Activated CD4-positive, alpha-beta T cell treated with anti-CD3 and anti-CD28 coated beads for 36 hours (primary cell): Measurements from ENCODE around the gene ZNF710. TPM values are rescaled to one million over a fixed set of nuclear protein-coding genes. Genes with fewer than 3 reads are reported as not detected.
"Not testable (repeated sequence)": the region's sequence is repeated elsewhere in the genome, so short reads cannot be mapped to it uniquely, and the experiment has no call there.

Experiments
- ATAC-seq: fragments of 200-7000 bp; cut with Tn5 transposase; one replicate; pipeline ENCODE4 v1.10.0; 2021; ENCODE audit warnings: mild to moderate bottlenecking, moderate library complexity
- CTCF ChIA-PET: fragments of 350-600 bp; sonication (Branson Sonifier 250); formaldehyde crosslinking; loops from one replicate; lab custom pipeline; 2021; ENCODE audit warnings: antibody characterized with exemption; lab: Charles Lee
- POLR2A ChIA-PET: fragments of 350-600 bp; sonication (Branson Sonifier 250); formaldehyde crosslinking; loops from one replicate; lab custom pipeline; 2021; ENCODE audit warnings: antibody characterized with exemption, inconsistent platforms; lab: Charles Lee
- DNase-seq: peaks from one replicate; pipeline ENCODE4 v3.0.0-alpha.2; 2020
- H3K27ac Mint-ChIP-seq: one replicate; pipeline ENCODE4 v1.8.0; 2021; ENCODE audit warnings: mixed read lengths
- H3K27me3 Mint-ChIP-seq: one replicate; pipeline ENCODE4 v1.8.0; 2021; ENCODE audit warnings: mixed read lengths
- H3K36me3 Mint-ChIP-seq: one replicate; pipeline ENCODE4 v1.8.0; 2021; ENCODE audit warnings: low read depth, mixed read lengths
- H3K4me1 Mint-ChIP-seq: one replicate; pipeline ENCODE4 v1.8.0; 2021; ENCODE audit warnings: mixed read lengths
- H3K4me3 Mint-ChIP-seq: one replicate; pipeline ENCODE4 v1.8.0; 2021; ENCODE audit warnings: mild to moderate bottlenecking, moderate library complexity, mixed read lengths
- H3K9me3 Mint-ChIP-seq: one replicate; pipeline ENCODE4 v1.8.0; 2021; ENCODE audit warnings: low read depth, mixed read lengths
- intact Hi-C, 2 experiments: fragments of 100-400 bp; cut with DNase I in 1 of 2; cut with micrococcal nuclease in 1 of 2; formaldehyde crosslinking; loops; one replicate each; pipeline versions ENCODE4 v1.14.2 to v1.15.1; 2022 to 2024; cut with DNase I, micrococcal nuclease
- total RNA-seq, 2 experiments: library from RNA; stranded (reverse); gene quantifications; one replicate each; pipeline ENCODE4 v1.2.3, GENCODE V29; 2021

ZNF710 gene
- total RNA-seq, 2 experiments from 2014 or later, result 22.8 to 34.9 TPM

DNA sequence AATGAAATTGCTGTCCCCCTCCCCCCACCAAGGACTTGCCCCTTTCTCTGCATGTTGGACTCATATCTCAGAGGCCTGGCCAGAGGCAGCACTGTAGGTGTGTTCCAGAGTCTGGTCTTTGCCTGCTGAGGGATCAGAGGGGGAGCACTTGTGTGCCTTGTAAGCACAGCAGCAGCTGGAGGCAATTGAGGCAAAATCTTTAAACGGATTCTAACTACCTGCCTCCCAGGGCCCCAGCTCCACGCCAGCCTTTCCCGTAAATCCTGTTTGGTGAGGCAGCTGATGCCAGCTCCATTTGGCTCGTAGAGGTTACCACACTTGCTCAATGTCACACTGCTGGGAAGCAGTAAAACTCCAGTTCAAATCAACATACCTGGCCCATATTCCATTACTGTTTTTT is 103.4 kb downstream of the ZNF710 start:
- intact Hi-C loops, result loop anchor here (5.0 kb wide), 2 partner anchors 128 to 828 kb away; partner anchors contain the start of genes CIB1 (in 1 of the 2), GDPGP1 (in 1 of the 2) and HDDC3 (in 1 of the 2)
- Mint-ChIP-seq H3K4me1 (peaks cover 24% of the 10 kb centered on the region), H3K27me3 (no peaks in the 10 kb centered on the region), H3K27ac (no peak overlapping the region), H3K9me3 (no peaks in the 10 kb centered on the region), H3K36me3 (peaks cover 4% of the 10 kb centered on the region), H3K4me3 (no peak overlapping the region)
- ChIA-PET CTCF (interaction anchor here (0.5 to 0.7 kb wide), 3 partner anchors 210 to 1595 kb away, joined by 3 to 4 read pairs (median 3); no protein-coding TSS in a partner anchor), POLR2A (no interaction called here)
- DNase-seq (no peak), ATAC-seq (no peak)

DNA sequence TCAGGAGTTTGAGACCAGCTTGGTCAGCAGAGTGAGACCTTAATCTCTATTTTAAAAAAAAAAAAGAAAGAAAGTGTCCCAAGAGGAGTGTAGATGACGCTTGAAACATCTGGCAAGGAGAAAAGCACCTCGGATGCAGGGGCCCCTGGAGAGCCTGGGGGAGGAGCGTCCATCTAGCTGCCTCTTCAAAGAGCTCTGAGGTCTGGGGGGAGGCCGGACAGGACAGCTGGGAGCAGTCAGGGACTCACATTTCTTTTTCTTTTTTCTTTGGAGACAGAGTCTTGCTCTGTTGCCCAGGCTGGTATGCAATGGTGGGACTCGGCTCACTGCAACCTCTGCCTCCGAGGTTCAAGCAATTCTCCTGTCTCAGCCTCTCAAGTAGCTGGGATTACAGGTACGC is 104.4 kb downstream of the ZNF710 start:
- ChIA-PET CTCF (interaction anchor here (0.6 kb wide), 1 partner anchor 50 kb away, joined by 3 read pairs; no protein-coding TSS in a partner anchor), POLR2A (no interaction called here)
- peaks cover 2% of the 10 kb centered on the region for H3K36me3 Mint-ChIP-seq
- no peaks in the 10 kb centered on the region for H3K27me3 Mint-ChIP-seq
- peaks cover 14% of the 10 kb centered on the region for H3K4me1 Mint-ChIP-seq
- ATAC-seq, result no peak
- intact Hi-C loops, result no loop called here
- no peak overlapping the region for H3K4me3 Mint-ChIP-seq
- H3K27ac Mint-ChIP-seq, result no peak overlapping the region
- DNase-seq, result no peak
- no peaks in the 10 kb centered on the region for H3K9me3 Mint-ChIP-seq

DNA sequence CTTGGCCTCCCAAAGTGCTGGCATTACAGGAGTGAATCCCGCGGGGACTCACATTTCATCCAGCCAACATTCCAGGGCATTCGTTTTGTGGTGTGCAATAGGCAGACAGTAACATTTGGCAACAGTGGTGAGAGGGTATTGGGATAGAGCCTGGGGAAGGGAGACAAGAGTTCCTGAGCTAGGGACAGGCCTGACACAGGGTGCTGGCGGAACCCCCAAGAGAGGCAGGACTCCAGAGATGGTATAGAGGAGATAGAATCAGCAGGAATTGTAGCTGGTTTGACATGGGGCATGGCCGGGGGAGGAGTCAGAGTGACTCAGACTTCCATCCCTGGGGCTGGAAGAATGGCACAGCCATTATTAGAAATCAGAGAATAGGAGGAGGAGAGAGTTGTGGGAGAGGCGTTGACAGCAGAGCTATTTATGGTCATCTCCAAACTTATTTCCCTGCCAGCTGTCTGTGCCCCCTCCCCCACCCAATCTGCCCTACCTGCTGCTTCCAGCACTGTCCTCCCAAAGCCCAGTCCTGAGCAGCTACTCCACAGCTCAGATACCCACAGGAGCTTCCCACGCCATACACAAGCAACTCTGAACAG is 105.5 kb downstream of the ZNF710 start:
- no peak for ATAC-seq
- DNase-seq, result no peak
- no peaks in the 10 kb centered on the region for H3K9me3 Mint-ChIP-seq
- intact Hi-C loops, result no loop called here
- ChIA-PET CTCF (interaction anchor here (0.6 kb wide), 1 partner anchor 191 kb away, joined by 3 read pairs; no protein-coding TSS in a partner anchor), POLR2A (no interaction called here)
- peaks cover 5% of the 10 kb centered on the region for H3K4me1 Mint-ChIP-seq
- H3K27ac Mint-ChIP-seq, result no peak overlapping the region
- no peak overlapping the region for H3K4me3 Mint-ChIP-seq
- no peaks in the 10 kb centered on the region for H3K36me3 Mint-ChIP-seq
- no peaks in the 10 kb centered on the region for H3K27me3 Mint-ChIP-seq

DNA sequence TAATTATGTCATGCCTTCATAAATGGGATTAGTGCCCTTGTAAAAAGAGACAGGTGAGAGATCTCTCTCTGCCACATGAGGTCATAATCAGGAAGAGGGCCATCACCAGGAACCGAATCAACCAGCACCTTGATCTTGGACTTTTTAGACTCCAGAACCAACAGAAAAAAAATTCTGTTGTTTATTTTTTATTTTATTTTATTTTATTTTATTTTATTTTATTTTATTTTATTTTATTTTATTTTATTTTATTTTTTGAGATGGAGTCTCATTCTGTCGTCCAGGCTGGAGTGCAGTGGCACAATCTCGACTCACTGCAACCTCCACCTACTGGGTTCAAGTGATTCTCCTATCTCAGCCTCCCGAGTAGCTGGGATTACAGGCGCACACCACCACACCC is 106.9 kb downstream of the ZNF710 start:
- H3K36me3 Mint-ChIP-seq, POLR2A ChIA-PET, CTCF ChIA-PET, H3K4me1 Mint-ChIP-seq, H3K27ac Mint-ChIP-seq, H3K9me3 Mint-ChIP-seq, DNase-seq, intact Hi-C loops, ATAC-seq, H3K27me3 Mint-ChIP-seq, H3K4me3 Mint-ChIP-seq: not testable (repeated sequence)

DNA sequence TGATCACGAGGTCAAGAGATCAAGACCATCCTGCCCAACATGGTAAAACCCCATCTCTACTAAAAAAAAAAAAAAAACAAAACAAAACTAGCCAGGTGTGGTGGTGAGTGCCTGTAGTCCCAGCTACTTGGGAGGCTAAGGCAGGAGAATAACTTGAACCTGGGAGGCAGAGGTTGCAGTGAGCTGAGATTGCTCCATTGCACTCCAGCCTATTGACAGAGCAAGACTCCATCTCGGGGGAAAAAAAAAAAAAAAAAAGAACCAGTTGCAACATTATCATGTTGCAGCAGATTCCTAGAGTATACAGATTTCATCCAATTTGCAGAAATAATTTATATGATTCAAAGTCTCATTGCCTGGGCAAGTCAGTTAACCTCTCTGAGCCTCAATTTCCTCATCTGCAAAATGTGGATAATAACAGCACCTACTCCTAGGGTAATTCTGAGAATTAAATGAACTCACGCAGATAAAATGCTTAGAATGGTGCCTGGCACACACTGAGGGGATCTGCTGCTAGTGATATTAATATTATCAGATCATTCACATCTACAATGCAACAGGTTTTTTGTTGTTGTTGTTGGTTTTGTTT is 108.1 kb downstream of the ZNF710 start:
- H3K36me3 Mint-ChIP-seq, H3K27me3 Mint-ChIP-seq, H3K4me3 Mint-ChIP-seq, CTCF ChIA-PET, H3K9me3 Mint-ChIP-seq, H3K27ac Mint-ChIP-seq, intact Hi-C loops, ATAC-seq, DNase-seq, H3K4me1 Mint-ChIP-seq, POLR2A ChIA-PET: not testable (repeated sequence)

- CTCF ChIA-PET, result interaction anchor here (0.7 kb wide), 1 partner anchor 238 kb away, joined by 3 read pairs; no protein-coding TSS in a partner anchor
These were observed 112.0 kb downstream of the ZNF710 start for GRCh38 chr15:90113166-90113565.

DNA sequence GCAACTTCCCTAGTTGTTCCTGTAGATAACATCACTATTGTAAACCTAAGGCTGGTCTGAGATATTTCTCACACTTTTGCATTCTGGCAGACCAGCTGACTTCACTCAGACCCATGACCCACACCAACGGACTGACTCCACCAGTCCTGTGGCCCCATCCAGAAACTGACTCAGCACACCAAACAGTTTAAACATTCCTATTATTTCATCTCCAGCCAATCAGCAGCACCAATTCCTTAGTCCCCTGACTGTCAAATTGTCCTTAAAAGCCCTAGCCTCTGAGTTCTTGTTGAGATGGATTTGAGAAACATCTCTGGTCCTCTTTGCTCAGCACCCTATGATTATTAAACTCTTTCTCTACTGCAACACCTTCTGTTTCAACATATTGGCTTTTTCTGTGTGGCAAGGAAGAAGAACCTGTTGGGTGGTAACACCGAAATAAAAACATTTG is 113.4 kb downstream of the ZNF710 start:
- ATAC-seq (no peak), DNase-seq (no peak)
- Mint-ChIP-seq H3K27ac (no peak overlapping the region), H3K4me3 (no peak overlapping the region), H3K36me3 (no peaks in the 10 kb centered on the region), H3K9me3 (peaks cover 6% of the 10 kb centered on the region), H3K4me1 (no peaks in the 10 kb centered on the region), H3K27me3 (no peaks in the 10 kb centered on the region)
- CTCF ChIA-PET, result interaction anchor here (0.8 to 1.1 kb wide), 2 partner anchors 28 to 316 kb away, joined by 3 to 4 read pairs; no protein-coding TSS in a partner anchor
- POLR2A ChIA-PET, result interaction anchor here (0.6 kb wide), 1 partner anchor 98 kb away, joined by 3 read pairs; no protein-coding TSS in a partner anchor
- intact Hi-C loops, result no loop called here

More at GRCh38 chr15:90113166-90113565, 112.0 kb downstream of the ZNF710 start:
- DNase-seq (no peak), ATAC-seq (no peak)
- no peaks in the 10 kb centered on the region for H3K36me3 Mint-ChIP-seq
- intact Hi-C loops, result no loop called here
- no peaks in the 10 kb centered on the region for H3K27me3 Mint-ChIP-seq
- H3K27ac Mint-ChIP-seq, result no peak overlapping the region
- POLR2A ChIA-PET, result no interaction called here
- no peaks in the 10 kb centered on the region for H3K4me1 Mint-ChIP-seq
- peaks cover 6% of the 10 kb centered on the region for H3K9me3 Mint-ChIP-seq
- no peak overlapping the region for H3K4me3 Mint-ChIP-seq

- intact Hi-C loops, result no loop called here
- ChIA-PET POLR2A (no interaction called here), CTCF (interaction anchor here (0.6 kb wide), 1 partner anchor 243 kb away, joined by 4 read pairs; no protein-coding TSS in a partner anchor)
- no peaks in the 10 kb centered on the region for H3K27me3 Mint-ChIP-seq
- DNase-seq (no peak), ATAC-seq (no peak)
- no peaks in the 10 kb centered on the region for H3K4me1 Mint-ChIP-seq
- H3K9me3 Mint-ChIP-seq, result peaks cover 6% of the 10 kb centered on the region
- H3K27ac Mint-ChIP-seq, result no peak overlapping the region
- no peak overlapping the region for H3K4me3 Mint-ChIP-seq
- H3K36me3 Mint-ChIP-seq, result no peaks in the 10 kb centered on the region
These were observed 114.7 kb downstream of the ZNF710 start for GRCh38 chr15:90115783-90116182.

DNA sequence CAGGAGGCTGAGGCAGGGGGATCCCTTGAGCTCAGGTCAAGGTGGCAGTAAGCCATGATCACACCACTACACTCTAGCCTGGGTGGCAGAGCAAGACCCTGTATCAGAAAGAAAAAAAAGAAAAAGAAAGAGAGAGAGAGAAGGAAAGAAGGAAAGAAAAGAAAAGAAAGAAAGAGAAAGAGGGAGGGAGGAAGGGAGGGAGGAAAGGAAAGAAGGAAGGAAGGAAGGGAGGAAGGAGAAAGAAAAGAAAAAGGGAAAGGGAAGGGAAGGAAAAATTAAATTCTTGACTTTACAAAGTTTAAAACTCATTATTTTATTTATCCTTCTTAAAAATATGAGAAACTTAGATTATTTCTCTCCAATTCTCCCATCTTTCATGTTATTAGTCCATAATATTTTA is 118.2 kb downstream of the ZNF710 start:
- ChIA-PET POLR2A (no interaction called here), CTCF (no interaction called here)
- Mint-ChIP-seq H3K27ac (no peak overlapping the region), H3K36me3 (no peaks in the 10 kb centered on the region), H3K9me3 (peaks cover 3% of the 10 kb centered on the region), H3K4me3 (no peak overlapping the region), H3K27me3 (no peaks in the 10 kb centered on the region), H3K4me1 (no peaks in the 10 kb centered on the region)
- ATAC-seq (no peak), DNase-seq (no peak)
- intact Hi-C loops, result no loop called here

DNA sequence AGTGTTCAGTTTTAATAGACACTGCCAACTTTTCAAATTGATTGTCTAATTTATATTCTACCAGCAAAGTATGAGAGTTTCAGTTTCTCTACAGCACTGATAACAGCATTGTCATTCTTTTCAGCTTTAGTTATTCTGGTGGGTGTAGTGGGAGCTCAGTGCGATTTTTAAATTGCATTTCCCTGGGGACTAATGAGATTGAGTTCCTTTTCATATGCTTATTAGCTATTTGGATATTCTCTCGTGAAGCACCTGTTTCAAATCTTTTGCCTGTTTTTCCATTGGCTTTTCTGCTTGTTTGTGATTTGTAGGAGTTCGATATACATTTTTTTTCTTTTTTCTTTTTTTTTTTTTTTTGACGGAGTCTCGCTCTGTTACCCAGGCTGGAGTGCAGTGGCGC is 120.0 kb downstream of the ZNF710 start:
- H3K4me3 Mint-ChIP-seq, result no peak overlapping the region
- H3K4me1 Mint-ChIP-seq, result no peaks in the 10 kb centered on the region
- H3K9me3 Mint-ChIP-seq, result no peaks in the 10 kb centered on the region
- H3K36me3 Mint-ChIP-seq, result no peaks in the 10 kb centered on the region
- no peak overlapping the region for H3K27ac Mint-ChIP-seq
- H3K27me3 Mint-ChIP-seq, result no peaks in the 10 kb centered on the region
- intact Hi-C loops, result no loop called here
- CTCF ChIA-PET, result interaction anchor here (0.7 kb wide), 1 partner anchor 395 kb away, joined by 4 read pairs; no protein-coding TSS in a partner anchor
- POLR2A ChIA-PET, result interaction anchor here (0.7 kb wide), 1 partner anchor 106 kb away, joined by 4 read pairs; no protein-coding TSS in a partner anchor
- ATAC-seq (no peak), DNase-seq (no peak)

DNA sequence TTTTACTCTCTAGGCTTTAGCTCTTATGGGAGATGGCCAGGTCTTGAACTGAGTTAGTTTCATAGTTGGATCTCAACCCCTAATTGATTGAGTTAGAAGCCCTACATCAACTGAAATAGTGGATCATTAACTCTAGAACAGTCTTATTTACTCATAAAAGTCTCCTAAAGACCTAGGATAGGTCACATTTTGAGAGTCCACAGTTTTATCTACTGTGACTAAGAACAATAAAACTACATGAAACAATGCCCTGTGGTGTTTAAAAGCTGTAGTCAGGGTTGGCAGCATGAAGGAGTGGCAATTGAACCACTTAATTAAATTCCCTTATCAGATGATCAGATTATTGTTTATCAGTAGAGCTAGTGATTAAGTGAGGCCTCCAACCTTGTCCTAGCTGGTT is 123.4 kb downstream of the ZNF710 start:
- Mint-ChIP-seq H3K27me3 (peaks cover 2% of the 10 kb centered on the region), H3K27ac (no peak overlapping the region), H3K4me1 (no peaks in the 10 kb centered on the region), H3K36me3 (no peaks in the 10 kb centered on the region), H3K9me3 (no peaks in the 10 kb centered on the region), H3K4me3 (no peak overlapping the region)
- DNase-seq, result no peak
- ChIA-PET CTCF (interaction anchor here (1.0 kb wide), 1 partner anchor 38 kb away, joined by 3 read pairs; no protein-coding TSS in a partner anchor), POLR2A (no interaction called here)
- intact Hi-C loops, result no loop called here
- ATAC-seq, result no peak
